HG02852 (cell line): ENCODE results near the gene PTH1R.

ENCODE experiments used
- ATAC-seq: cut with Tn5 transposase; IDR thresholded peaks from one replicate; pipeline ENCODE4 v1.9.1; 2021; ENCODE audit warnings: mild to moderate bottlenecking, moderate library complexity; ENCODE audit not compliant: unreplicated experiment

The PTH1R gene

GRCh38 chr3:46897829-46898320 is 20.4 kb downstream of the PTH1R start:
- ATAC-seq, result no peak

- no peak for ATAC-seq
These were observed 21.0 kb downstream of the PTH1R start for GRCh38 chr3:46898321-46899150.

GRCh38 chr3:46899151-46900006 is 21.9 kb downstream of the PTH1R start:
- ATAC-seq, result no peak

DNA sequence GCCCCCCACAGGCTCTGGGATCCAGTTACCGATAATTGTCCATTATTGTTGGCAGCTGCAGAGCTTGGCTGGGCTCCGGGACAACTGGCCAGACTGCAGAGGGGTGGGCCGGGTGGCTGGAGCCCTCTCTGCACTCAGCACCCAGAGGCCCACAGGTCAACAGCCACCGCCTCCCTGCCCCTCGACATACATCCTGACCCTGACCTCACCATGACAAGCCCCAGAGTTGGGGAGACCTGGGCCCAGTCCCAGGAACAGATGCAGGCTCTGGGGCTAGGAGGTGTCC is 22.4 kb downstream of the PTH1R start:
- ATAC-seq, result no peak

DNA sequence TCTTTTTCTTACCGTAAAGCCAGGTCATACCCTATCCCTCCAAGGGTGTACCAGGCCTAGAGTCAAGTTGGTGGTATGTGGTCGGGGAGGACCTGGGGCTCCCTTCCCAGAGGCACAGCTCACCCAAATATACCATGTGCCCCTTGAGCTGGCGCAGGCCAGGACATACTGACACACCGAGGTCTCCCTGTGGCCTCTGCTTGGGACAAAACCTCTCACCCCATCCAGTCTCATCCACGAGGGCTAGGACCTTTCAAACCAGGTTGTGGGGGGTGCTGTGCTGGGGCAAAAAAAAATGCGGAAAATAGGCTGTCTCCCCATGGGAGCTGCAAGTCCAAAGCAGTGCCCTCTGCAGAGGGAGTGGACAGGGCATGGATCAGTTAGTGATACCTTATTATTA is 22.8 kb downstream of the PTH1R start:
- no peak for ATAC-seq

DNA sequence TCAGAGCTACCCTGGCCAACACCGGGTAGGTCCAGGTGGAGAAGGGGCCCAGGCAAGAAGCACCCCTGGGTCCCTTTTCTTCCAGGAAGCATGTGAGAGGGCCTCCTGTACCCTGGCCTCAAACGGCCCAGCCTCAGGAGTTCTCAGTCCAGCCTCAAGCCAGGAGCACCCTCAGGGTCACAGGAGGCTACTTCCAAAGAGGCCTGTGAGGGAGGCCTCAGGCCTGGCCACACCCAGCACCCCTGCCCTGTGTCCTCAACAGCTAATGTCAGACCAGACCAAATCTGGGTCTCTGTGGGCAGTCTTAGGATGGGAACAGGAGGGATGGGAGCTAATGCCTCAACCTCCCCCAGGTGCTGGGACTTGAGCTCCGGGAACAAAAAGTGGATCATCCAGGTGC is 23.5 kb downstream of the PTH1R start:
- no peak for ATAC-seq

GRCh38 chr3:46901591-46902187 is 24.2 kb downstream of the PTH1R start:
- no peak for ATAC-seq

DNA sequence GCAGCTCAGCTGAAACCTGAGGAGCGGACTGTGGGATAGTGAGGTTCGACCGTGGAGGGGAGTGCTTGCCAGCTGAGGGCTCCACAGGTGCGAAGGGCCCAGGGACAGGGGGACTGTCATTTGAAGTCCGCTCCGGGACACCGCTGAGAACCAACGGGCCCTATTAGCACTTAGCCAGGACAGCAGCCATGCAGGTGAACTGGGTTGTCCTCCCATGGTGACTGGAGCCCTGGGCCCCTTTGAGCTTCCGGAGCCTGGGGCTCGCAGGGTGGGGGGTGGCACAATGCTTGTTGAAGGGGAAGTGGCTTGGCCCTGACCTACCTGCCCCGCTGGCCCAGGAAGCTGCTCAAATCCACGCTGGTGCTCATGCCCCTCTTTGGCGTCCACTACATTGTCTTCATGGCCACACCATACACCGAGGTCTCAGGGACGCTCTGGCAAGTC is 24.7 kb downstream of the PTH1R start:
- ATAC-seq, result no peak

DNA sequence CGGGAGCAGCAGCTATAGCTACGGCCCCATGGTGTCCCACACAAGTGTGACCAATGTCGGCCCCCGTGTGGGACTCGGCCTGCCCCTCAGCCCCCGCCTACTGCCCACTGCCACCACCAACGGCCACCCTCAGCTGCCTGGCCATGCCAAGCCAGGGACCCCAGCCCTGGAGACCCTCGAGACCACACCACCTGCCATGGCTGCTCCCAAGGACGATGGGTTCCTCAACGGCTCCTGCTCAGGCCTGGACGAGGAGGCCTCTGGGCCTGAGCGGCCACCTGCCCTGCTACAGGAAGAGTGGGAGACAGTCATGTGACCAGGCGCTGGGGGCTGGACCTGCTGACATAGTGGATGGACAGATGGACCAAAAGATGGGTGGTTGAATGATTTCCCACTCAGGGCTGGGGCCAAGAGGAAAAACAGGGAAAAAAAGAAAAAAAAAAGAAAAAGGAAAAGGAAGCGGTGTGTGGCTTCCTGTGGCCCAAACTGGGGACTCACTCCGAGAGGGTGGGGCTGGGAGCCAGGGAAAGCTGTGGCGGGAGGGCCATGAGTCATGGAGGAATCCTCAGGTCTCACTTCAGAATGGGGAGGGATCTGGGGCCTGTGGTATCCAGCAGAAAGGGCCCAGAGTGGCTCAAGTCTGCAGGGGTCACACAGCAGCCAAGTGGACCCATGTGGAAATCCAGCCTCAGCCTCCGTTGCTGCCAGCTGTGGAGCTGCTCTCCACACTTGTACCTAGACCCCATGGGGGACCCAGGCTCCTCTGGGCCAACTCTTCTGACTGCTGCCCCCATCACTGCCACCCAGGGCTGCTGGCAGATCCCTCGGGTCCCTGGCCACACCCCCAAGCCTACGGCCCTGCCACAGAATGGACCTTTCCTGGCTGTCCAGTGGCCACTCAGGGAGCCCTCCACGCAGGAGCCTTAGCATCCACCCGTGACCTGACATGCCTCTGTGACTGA is 26.1 kb downstream of the PTH1R start:
- ATAC-seq, result no peak

DNA sequence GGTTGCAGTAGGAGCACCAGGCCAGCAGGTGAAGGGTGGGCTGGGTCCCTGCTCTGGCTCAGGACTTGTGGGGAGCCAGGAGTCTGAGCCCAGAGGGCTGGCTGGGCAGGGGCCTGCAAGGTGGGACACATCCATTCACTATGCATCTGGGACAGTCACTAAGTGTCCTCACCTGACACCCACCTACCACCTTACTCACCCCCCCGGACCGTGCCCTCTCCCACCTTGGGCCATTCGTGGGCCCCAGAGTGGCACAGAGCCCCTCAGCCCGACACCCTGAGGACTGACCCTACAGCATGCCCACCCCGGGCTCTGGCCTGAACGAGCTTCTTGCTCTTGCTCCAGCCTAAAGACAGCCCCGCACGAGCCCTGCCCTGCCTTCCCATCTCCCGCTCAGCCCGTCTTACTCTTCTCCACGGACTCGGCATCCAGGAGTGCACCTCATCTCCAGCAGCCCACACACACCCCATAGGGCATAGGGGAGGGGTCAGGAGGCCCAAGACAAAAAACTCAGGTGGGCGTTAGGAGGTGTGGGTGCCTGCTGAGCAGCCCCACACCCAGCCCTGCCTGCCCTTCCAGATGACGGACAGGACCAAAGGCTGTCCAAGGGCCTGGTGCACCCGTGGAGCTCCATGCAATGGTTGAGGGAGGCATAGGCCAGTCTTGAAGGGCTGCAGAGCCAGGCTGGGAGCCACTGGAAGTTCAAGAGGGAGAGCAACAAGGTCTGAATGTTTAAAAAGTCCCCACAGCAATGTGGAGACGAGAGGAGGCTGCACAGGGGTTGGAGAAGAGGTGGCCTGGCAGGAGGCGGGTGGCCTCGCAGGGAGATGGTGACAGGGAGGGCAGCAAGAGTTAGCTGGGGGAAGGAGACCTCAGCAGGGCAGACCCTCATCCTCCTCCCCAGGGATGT is 27.0 kb downstream of the PTH1R start:
- ATAC-seq, result no peak

- no peak for ATAC-seq
These were observed 27.7 kb downstream of the PTH1R start for GRCh38 chr3:46905213-46905560.

DNA sequence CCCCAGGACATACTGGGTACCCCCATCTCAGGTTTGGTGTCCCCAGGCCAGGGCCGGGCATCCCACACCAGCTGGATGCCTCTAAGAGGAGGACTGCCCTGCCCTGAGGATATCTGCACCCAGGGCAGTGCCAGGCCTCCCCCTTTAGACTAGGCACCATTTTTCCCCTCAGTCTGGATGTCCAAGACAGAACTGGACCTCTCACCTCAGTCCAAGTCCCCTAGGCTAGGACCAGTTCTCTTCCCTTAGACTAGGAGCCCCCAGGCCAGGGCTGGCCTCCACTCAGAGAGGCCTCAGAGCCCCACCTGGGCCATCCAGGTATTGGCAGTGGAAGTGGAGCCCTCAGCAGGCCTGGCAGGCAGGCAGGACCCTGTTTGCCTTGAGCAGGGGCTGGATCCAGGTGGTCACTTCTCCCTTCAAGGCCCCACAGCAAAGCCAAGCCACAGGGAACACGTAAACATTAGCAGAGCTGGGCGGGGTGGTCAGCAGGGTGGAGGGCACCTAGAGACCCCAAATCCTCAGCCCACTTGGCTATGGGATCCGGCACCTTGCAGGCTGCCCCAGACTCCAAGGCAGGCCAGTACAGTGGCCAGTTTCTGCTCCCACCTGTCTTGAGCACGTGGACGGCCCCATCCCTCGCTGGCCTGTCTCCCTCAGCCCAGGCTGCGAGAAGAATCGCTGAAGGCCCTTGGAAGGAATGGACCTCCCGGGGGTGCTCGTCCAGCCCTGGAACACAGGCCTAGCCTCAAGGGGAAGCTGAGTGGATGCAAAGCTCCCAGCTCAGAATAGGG is 28.3 kb downstream of the PTH1R start:
- ATAC-seq, result no peak

GRCh38 chr3:46906471-46907058 is 29.0 kb downstream of the PTH1R start:
- ATAC-seq, result no peak

DNA sequence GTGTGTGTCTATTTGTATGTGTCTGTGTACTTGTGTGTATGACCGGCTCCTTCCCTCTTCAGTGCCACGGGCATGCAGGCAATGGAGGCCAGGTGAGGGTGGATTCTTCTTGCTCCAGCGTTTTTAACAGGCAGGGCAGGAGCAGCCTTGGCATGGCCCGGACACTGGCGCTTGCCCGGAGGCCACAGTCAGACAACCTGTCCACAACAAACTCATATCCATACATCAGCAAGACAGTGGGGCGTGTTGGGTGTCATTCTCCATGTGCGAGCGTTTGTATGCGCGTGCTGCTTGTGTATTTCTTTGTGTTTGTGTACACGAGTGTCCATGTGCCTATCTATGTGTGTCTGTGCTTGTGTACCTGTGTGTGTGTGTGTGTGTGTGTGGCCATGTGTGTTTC is 29.8 kb downstream of the PTH1R start:
- ATAC-seq, result no peak

GRCh38 chr3:46907960-46908293 is 30.4 kb downstream of the PTH1R start:
- ATAC-seq, result no peak

DNA sequence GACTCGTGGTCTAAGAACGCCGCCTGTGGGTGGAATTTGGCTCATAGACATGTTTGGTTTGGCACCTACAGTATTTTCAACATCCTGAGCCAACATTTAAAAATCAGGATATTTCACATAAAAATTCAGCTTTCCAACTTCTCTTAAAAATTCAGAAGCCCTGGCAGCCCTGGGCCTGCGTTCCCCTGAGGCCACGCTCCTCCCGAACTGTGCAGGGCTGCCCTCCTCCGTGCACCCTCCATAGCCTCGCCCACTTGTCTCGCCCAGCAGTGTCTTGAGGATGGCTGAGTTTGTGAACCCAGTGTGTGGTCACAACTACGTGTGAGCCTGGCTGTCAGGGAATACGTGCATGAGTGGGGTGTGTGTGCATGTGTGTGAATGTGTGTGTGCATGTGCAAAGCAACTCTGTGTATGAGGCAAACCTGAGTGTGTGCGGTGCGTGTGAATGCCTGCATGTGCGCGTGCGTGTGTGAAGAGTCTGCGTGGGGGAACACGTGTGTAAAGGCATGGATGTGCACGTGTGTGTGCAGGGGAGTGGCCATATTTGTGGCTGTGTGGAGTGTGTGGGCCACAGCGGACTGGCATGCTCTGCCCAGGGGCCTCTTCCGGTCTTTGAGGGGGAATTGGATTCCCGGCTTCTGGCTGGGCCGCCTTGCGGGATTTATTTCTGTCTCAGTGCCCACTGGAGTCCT is 30.9 kb downstream of the PTH1R start:
- no peak for ATAC-seq

- no peak for ATAC-seq
These were observed 31.5 kb downstream of the PTH1R start for GRCh38 chr3:46908986-46909534.
